ENCODE data around the gene LRTM2. TPM values are rescaled to one million over a fixed set of nuclear protein-coding genes. Genes with fewer than 3 reads are reported as not detected.

LRTM2 gene
- total and polyA plus RNA-seq, 2 experiments from 2014 or later = not detected

DNA sequence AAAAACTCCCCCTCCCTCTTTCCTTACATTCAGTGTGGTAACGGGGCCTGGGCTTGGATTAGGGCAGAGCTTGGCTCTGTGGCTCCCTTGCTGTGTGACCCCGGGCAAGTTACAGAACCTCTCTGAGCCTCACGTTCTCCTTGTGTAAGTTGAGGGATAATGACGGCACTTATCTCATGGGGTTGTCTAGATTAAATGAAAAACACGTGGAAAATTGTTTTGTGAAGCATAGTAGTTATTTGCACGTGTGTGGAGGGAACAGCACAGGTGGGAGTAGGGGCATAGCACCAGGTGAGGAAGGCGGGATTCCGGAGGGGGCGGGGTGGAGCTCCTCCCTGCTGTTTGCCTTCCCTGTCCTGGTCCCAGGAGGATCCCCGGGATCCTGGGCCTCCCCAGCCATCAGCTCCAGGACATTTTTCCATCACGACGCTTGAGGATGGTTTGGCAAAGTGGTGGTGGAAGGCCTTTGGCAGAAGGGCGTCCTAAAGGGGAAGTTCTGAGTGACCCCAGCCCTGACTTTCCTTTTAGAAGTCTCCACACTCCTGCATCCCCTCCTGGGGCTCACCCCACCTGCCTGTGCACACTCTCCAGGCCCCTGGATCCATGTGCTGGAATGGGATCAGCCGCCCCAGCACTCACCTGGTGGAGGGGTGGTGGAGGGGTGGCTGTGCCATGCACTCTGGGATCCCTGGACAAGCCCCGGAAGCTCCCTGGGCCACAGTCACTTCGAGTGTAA, 22.7 kb downstream of the LRTM2 start:
- H3F3A ChIP-seq (ENCODE audit: insufficient read depth) = no peaks in the 10 kb centered on the region
- H2AFZ ChIP-seq = no peak overlapping the region
- TF ChIP-seq EZH2 (IDR thresholded peaks at IDR 0.05; ENCODE audit: insufficient read depth, poor library complexity, severe bottlenecking) (no peak), EZH2phosphoT487 (IDR thresholded peaks at IDR 0.05; ENCODE audit: insufficient read depth, low read depth) (no peak)
- no peak overlapping the region for H3K4me3 ChIP-seq
- H3K27ac ChIP-seq = no peak overlapping the region
- no peak overlapping the region for H3K4me2 ChIP-seq (ENCODE audit: unreplicated experiment)
- H3K9me2 ChIP-seq (ENCODE audit: insufficient read depth) = no peaks in the 10 kb centered on the region
- WGBS, 2 experiments (ENCODE audit: low coverage in 1 of 2, low lambda C conversion rate in 2 of 2, missing lambda C conversion rate in 2 of 2) = 30 to 35% methylated on average over 16 of the region's 16 CpGs
- no peak overlapping the region for H3K9ac ChIP-seq
- no peak for DNase-seq
- no peaks in the 10 kb centered on the region for H3K9me3 ChIP-seq (ENCODE audit: low read depth)
- no peaks in the 10 kb centered on the region for H3K79me2 ChIP-seq (ENCODE audit: insufficient read depth)
- in situ Hi-C loops (cut with MboI) = no loop called here
- no peaks in the 10 kb centered on the region for H4K20me1 ChIP-seq (ENCODE audit: insufficient read depth)
- no peaks in the 10 kb centered on the region for H3K4me1 ChIP-seq (ENCODE audit: insufficient read depth)
- H3K27me3 ChIP-seq (replicated peaks; ENCODE audit: insufficient read depth) = peaks cover 75% of the 10 kb centered on the region
- no peaks in the 10 kb centered on the region for H3K36me3 ChIP-seq (ENCODE audit: low read depth)

DNA sequence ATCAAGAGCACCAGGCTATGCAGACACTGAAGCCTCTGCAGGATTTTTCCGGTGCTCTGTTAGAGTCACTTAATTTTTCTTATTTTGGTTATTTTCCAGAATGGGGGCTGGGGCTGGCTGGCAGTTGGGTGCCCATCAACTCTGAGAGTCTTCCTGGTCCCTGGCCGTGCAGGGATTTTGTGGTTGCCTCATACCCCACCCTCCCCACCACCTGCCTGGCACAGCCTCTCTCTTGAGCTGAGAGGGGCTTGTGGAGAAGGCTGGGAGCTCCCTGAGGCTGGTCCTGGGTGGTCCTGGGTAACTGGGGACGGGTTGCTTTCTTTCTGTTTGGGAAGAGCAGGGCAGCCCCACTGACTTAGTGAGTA, 23.3 kb downstream of the LRTM2 start:
- TF ChIP-seq EZH2 (IDR thresholded peaks at IDR 0.05; ENCODE audit: insufficient read depth, poor library complexity, severe bottlenecking) = no peak
- TF ChIP-seq EZH2phosphoT487 (IDR thresholded peaks at IDR 0.05; ENCODE audit: insufficient read depth, low read depth) = no peak
- no peak overlapping the region for H3K4me2 ChIP-seq (ENCODE audit: unreplicated experiment)
- H3K4me1 ChIP-seq (ENCODE audit: insufficient read depth) = no peaks in the 10 kb centered on the region
- no peaks in the 10 kb centered on the region for H3K36me3 ChIP-seq (ENCODE audit: low read depth)
- no peak overlapping the region for H3K4me3 ChIP-seq
- no peaks in the 10 kb centered on the region for H3K79me2 ChIP-seq (ENCODE audit: insufficient read depth)
- WGBS, 2 experiments (ENCODE audit: low coverage in 1 of 2, low lambda C conversion rate in 2 of 2, missing lambda C conversion rate in 2 of 2) = 18 to 32% methylated on average over 3 of the region's 3 CpGs
- no peaks in the 10 kb centered on the region for H3F3A ChIP-seq (ENCODE audit: insufficient read depth)
- H3K9me3 ChIP-seq (ENCODE audit: low read depth) = no peaks in the 10 kb centered on the region
- no peak overlapping the region for H3K27ac ChIP-seq
- H4K20me1 ChIP-seq (ENCODE audit: insufficient read depth) = no peaks in the 10 kb centered on the region
- H3K9me2 ChIP-seq (ENCODE audit: insufficient read depth) = no peaks in the 10 kb centered on the region
- in situ Hi-C loops (cut with MboI) = no loop called here
- no peak overlapping the region for H3K9ac ChIP-seq
- no peak overlapping the region for H2AFZ ChIP-seq
- H3K27me3 ChIP-seq (replicated peaks; ENCODE audit: insufficient read depth) = peaks cover 79% of the 10 kb centered on the region
- no peak for DNase-seq

- Histone ChIP-seq H3K79me2 (ENCODE audit: insufficient read depth) (no peaks in the 10 kb centered on the region), H4K20me1 (ENCODE audit: insufficient read depth) (no peaks in the 10 kb centered on the region), H3K27ac (no peak overlapping the region), H3K9ac (no peak overlapping the region), H3K4me2 (ENCODE audit: unreplicated experiment) (no peak overlapping the region), H3F3A (ENCODE audit: insufficient read depth) (no peaks in the 10 kb centered on the region), H3K36me3 (ENCODE audit: low read depth) (no peaks in the 10 kb centered on the region), H3K9me3 (ENCODE audit: low read depth) (no peaks in the 10 kb centered on the region), H3K4me1 (ENCODE audit: insufficient read depth) (no peaks in the 10 kb centered on the region), H2AFZ (no peak overlapping the region), H3K27me3 (replicated peaks; ENCODE audit: insufficient read depth) (peaks cover 81% of the 10 kb centered on the region), H3K9me2 (ENCODE audit: insufficient read depth) (no peaks in the 10 kb centered on the region), H3K4me3 (no peak overlapping the region)
- TF ChIP-seq EZH2 (IDR thresholded peaks at IDR 0.05; ENCODE audit: insufficient read depth, poor library complexity, severe bottlenecking) (no peak), EZH2phosphoT487 (IDR thresholded peaks at IDR 0.05; ENCODE audit: insufficient read depth, low read depth) (no peak)
- 37 to 40% methylated on average over 10 of the region's 10 CpGs for WGBS, 2 experiments (ENCODE audit: low coverage in 1 of 2, low lambda C conversion rate in 2 of 2, missing lambda C conversion rate in 2 of 2)
- no peak for DNase-seq
- in situ Hi-C loops (cut with MboI) = no loop called here
Observed at GRCh38 chr12:1844223-1844622, 23.9 kb downstream of the LRTM2 start.

DNA sequence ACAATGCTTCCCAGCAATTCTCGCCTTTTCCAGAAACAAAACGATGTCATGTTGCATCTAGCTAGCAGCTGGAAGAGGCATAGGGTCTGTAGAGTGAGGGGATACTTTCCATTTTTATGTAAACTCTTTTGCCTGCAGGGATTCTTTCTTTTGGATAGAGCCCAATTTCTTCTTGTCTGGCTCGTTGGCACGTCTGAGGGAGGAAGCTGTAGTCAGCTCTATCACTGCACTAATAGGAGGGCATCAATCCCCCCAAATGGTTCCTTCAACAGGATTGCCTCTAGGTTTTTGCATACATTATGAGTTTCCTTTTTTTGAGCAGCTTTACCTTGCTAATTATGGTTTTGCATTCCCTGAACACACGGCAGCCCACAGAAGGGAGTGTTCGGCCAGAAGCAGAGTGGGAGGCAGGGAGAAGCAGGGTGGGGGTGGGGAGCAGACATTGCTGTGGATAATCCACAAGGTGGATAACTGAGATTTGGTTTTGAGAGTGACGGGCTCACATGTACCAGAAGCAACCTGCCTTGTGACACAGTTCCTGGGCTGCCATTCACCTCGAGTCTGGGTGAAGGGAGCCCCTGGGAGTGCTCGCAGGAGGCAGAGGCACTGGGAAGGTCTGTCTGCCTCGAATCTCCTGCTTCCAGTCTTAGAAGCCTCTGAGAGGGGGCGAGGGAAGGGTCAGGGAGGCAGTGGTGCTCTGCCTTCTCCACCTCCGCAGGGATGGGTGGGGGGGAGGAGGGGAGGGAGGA, 24.5 kb downstream of the LRTM2 start:
- no peaks in the 10 kb centered on the region for H3K4me1 ChIP-seq (ENCODE audit: insufficient read depth)
- peaks cover 77% of the 10 kb centered on the region for H3K27me3 ChIP-seq (replicated peaks; ENCODE audit: insufficient read depth)
- no peaks in the 10 kb centered on the region for H3F3A ChIP-seq (ENCODE audit: insufficient read depth)
- TF ChIP-seq EZH2 (IDR thresholded peaks at IDR 0.05; ENCODE audit: insufficient read depth, poor library complexity, severe bottlenecking) (no peak), EZH2phosphoT487 (IDR thresholded peaks at IDR 0.05; ENCODE audit: insufficient read depth, low read depth) (no peak)
- no peaks in the 10 kb centered on the region for H3K36me3 ChIP-seq (ENCODE audit: low read depth)
- DNase-seq = no peak
- no peak overlapping the region for H3K9ac ChIP-seq
- H3K27ac ChIP-seq = no peak overlapping the region
- no peaks in the 10 kb centered on the region for H4K20me1 ChIP-seq (ENCODE audit: insufficient read depth)
- H3K9me3 ChIP-seq (ENCODE audit: low read depth) = no peaks in the 10 kb centered on the region
- H2AFZ ChIP-seq = no peak overlapping the region
- no peaks in the 10 kb centered on the region for H3K79me2 ChIP-seq (ENCODE audit: insufficient read depth)
- WGBS, 2 experiments (ENCODE audit: low coverage in 1 of 2, low lambda C conversion rate in 2 of 2, missing lambda C conversion rate in 2 of 2) = 10 to 15% methylated on average over 12 of the region's 12 CpGs
- in situ Hi-C loops (cut with MboI) = no loop called here
- H3K9me2 ChIP-seq (ENCODE audit: insufficient read depth) = no peaks in the 10 kb centered on the region
- no peak overlapping the region for H3K4me2 ChIP-seq (ENCODE audit: unreplicated experiment)
- H3K4me3 ChIP-seq = no peak overlapping the region
